HG02970 (cell line): ENCODE results near the gene PDZRN3.

Source experiments
- ATAC-seq: cut with Tn5 transposase; IDR thresholded peaks from one replicate; pipeline ENCODE4 v1.9.1; 2021; ENCODE audit warnings: mild to moderate bottlenecking, moderate library complexity, moderate number of reproducible peaks; ENCODE audit not compliant: unreplicated experiment, low FRiP score

The PDZRN3 gene

GRCh38 chr3:73432706-73433032 is 192.1 kb downstream of the PDZRN3 start:
- no peak for ATAC-seq

GRCh38 chr3:73432023-73432705 is 192.6 kb downstream of the PDZRN3 start:
- no peak for ATAC-seq

- ATAC-seq = no peak
Measured at GRCh38 chr3:73431183-73431900, 193.4 kb downstream of the PDZRN3 start.

DNA sequence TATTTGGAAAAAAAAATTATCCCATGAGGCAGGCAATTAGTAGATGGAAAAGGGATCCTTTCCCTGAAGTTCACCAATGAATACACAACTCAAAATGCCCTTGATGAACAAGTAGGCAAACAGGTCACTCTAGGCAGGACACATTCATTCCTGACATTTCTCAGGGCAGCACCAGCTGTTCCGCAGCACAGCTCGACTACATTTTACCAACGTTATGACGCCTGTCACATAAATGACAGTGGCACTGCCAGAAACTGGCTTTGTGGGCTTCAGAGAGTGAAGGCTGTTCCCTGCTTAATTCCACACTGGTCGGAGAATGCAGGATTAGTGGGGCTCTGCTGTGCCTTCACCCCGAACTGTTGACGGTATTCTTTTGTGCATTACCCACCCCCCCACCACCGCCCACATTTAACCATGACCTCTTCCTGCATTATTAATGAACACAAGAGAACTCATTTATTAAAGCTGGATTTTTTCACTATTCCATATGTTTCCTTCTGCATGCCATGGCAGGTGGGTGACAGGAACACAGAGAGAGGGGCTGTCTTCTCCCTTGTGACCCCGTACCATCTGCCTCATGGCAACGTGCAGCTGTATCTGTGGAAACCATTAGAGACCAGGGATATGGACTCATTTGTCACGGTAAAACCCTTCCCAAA is 197.6 kb downstream of the PDZRN3 start:
- ATAC-seq = no peak

- ATAC-seq = no peak
Measured at GRCh38 chr3:73426606-73427005, 198.1 kb downstream of the PDZRN3 start.

GRCh38 chr3:73423116-73423515 is 201.6 kb downstream of the PDZRN3 start:
- no peak for ATAC-seq

- ATAC-seq = no peak
Measured at GRCh38 chr3:73422571-73422970, 202.2 kb downstream of the PDZRN3 start.

DNA sequence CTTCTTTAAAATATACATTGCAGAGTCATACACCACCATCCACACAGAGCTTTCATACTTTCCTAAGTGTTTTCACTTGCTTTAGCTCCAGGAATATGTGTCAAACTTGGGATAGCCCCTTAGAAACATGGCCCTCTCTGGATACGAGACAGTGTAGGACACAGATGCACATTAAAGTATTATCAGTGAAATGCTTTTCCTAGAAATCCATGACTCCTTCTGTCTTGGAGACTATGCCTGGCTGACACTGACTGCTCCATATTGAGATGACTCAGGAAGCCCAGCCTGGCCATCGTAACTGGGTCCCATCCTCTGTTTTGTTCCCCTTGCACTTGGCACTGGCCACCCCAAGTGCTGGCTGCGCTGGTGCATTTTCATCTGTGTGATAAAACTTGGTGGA is 204.8 kb downstream of the PDZRN3 start:
- no peak for ATAC-seq

GRCh38 chr3:73419179-73419803 is 205.4 kb downstream of the PDZRN3 start:
- ATAC-seq = no peak

- ATAC-seq = no peak
Measured at GRCh38 chr3:73418681-73419080, 206.1 kb downstream of the PDZRN3 start.

DNA sequence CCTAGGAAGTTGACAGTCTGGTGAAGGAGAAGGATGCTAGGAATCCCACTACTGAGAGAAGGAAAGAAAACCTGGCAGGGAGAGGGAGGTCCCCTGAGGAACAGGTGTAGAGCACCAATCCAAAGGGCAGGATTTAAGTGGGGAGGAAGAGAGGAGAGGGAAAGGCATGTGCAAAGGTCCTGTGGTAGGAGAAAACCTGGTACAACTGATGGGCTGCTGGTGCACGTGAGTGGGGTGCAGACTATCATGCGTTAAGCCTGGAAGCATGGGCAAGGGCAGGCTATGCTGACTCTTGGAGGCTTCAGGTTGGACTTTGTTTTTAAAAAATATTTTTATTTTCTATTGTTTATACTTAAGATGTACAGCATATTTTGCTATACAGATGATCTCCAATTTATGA is 209.6 kb downstream of the PDZRN3 start:
- no peak for ATAC-seq

DNA sequence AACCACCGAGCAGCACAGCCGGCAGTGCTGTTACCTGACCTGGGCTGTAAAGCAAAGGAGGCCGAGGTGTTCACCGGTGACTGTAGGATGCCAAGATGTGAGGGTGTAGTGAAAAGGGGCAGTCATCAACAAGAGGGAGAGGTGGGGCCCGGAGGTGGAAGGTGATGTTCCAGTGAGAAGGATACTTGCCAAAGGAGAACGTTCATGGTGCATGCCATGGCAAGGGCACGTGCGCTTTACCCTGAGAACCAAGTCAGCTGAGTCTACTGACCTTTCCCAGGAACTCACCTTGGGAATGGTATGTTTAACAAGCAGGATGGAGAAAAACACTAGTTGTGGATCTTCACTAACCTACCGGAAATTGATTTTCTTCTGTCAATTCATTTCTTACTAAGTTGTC is 211.1 kb downstream of the PDZRN3 start:
- no peak for ATAC-seq

- no peak for ATAC-seq
Measured at GRCh38 chr3:73411993-73412392, 212.7 kb downstream of the PDZRN3 start.

DNA sequence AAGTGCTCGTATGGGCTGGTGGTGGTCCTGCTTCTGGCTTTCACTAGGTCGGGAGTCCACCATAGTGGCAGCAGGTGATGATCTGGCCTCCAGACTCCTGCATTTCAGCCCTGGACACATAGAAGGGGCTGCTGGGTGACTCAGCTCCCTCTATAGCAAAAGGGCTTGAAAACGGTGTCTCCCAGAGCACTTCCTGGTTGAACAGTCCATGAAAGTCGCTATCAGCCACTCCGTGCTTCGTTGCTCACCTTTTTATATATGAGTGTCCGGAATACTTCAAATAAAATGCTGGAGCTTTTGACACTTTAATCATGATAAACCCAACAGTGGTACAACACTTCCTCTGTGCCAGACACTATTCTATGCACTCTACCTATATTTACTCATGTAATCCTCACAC is 213.2 kb downstream of the PDZRN3 start:
- no peak for ATAC-seq

DNA sequence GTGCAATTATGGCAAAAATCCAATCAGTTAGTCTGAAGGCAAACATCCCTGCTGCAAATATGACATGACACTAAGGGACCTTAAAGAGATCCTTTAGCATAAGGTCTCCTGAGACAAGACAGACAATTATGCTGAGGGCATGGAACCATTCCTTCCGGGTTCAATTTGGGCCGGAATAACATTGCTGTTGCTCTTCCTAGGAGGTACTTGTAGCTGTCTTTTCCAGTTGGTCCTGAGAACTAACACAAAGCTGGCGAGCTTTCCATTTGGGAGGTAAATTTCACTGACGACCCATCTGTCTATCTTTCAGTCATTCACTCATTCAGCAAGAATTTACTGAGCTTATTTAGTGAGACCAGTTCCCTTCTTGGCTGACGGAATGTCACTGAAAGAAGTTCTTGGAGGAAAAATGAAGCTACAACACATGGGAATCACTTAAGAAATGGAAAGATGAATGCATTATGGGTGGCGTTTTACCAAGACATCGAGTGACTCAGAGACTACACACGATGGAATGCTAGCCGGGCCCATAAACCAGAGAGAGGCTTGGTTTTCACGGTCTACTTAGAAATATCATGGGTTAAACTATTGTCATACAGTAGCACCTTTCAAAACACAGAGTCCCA is 215.5 kb downstream of the PDZRN3 start:
- ATAC-seq = no peak

DNA sequence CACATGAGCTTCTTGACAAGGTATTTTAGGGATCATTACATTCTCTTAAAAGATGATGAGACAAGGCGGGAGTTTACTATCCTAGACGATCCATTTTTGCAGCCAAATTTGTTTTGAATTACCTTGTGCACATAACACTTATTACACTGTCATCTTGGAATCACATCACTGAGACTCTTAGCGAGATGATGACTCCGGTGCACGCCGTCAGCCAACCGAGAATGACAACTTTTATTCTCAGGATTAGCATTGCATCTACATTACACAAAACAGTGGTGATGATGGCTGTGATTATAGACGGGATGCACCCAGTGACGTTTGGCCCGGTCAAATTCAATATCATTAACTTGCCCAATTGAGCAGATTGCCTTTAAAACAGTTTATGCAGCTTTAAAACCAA is 216.1 kb downstream of the PDZRN3 start:
- no peak for ATAC-seq

DNA sequence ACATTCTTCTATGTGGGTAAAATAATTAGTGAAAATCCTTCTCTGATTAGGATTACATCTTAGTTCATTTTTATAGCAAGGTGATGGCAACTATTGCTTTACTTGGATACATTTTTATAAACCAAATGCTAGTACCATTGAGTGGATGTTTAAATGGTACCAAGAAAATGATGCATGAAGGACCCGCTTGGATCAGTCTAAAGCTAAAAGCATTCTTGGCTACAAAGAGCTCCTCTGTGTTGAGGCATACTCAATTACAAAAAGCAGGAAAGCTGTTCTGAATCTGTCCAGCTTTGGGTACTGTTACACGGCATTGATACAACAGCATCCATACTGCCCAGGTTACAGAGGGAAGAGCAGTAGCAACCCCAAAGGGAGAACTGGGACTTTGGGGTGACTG is 217.2 kb downstream of the PDZRN3 start:
- no peak for ATAC-seq

GRCh38 chr3:73405853-73406252 is 218.9 kb downstream of the PDZRN3 start:
- ATAC-seq = no peak

DNA sequence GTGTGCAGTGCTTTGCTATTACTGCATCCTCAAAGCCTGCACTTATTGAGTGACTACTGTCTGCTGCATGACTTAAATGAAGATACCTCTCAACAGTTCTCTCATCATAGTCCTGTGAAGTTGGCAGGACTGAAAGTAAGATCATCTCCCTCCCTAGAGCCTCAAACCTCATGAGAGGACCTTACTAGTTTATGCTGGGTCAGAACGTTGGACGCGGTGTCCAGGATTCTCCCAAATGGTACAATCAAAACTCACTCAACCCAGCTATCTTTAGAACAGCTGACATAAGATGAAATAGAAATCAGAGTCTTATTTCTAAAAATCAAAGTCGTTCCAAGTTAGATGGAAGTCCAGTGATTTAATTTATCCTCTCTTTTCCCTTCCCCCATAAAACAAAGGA is 219.7 kb downstream of the PDZRN3 start:
- ATAC-seq = no peak

DNA sequence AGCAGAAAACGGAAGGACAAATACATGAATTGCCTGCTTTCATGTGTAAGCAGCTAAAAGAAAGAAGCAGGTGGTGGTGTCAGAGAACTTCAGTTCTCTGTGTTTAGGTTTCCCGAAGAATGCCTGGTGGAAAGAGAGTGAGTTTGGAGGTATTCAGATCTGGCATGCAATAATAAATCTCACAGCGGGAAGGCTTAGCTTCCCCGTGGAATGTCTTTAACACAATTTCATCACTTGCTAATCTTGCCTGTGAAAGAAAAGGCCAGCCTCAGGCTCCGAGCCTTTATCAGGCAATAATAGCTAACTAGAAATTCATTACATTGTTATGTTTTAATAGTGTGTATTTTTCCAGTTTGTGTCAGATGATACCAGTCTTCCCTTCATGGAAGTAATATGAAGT is 220.3 kb downstream of the PDZRN3 start:
- ATAC-seq = no peak

- no peak for ATAC-seq
Measured at GRCh38 chr3:73403444-73403843, 221.3 kb downstream of the PDZRN3 start.
